ENCODE measurements around the gene ST6GALNAC2. TPM values are rescaled to one million over a fixed set of nuclear protein-coding genes. Genes with fewer than 3 reads are reported as not detected.
"Not testable (repeated sequence)": the region's sequence is repeated elsewhere in the genome, so short reads cannot be mapped to it uniquely, and the experiment has no call there.

Gene ST6GALNAC2
- total RNA-seq, 1 experiment from 2014 or later: 23.0 TPM

DNA sequence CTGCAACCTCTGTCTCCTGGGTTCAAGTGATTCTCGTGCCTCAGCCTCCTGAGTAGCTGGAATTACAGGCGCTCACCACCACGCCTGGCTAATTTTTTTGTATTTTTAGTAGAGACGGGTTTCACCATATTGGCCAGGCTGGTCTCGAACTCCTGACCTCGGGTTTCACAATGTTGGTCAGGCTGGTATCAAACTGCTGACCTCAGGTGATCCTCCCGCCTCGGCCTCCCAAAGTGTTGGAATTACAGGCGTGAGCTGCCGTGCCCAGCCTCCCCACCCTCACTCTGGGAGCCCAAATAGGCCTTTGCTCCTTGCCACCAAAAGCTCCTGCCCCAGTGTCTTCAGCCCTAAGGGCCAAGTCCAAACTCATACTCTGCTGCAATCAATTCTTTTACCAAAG lies 64.0 kb downstream of the ST6GALNAC2 start:
- CTCF ChIA-PET: interaction anchor here (1.1 kb wide), 1 partner anchor 137 kb away, joined by 3 read pairs; no protein-coding TSS in a partner anchor
- ATAC-seq; H3K4me3 ChIP-seq (ENCODE audit: low read depth in 2 of 2, low read length in 2 of 2); H3K27me3 ChIP-seq (ENCODE audit: control insufficient read depth, insufficient read depth, low read length); DNase-seq (ENCODE audit: low read depth, low spot score); H3K27ac ChIP-seq (ENCODE audit: low read length); H3K36me3 ChIP-seq (ENCODE audit: control insufficient read depth, insufficient read depth, low read length); POLR2A ChIA-PET; BruUV-seq (replicated peaks); in situ Hi-C loops (cut with HindIII; ENCODE audit: low pct_unique_long_range_greater_than_20kb, low sequenced_read_pairs); H3K9me3 ChIP-seq (ENCODE audit: control insufficient read depth, insufficient read depth, low read depth, low read length): not testable (repeated sequence)
- intact Hi-C loops (cut with micrococcal nuclease; ENCODE audit: unreplicated experiment): loop anchor here (5.0 kb wide), 1 partner anchor 101 kb away; no protein-coding TSS in a partner anchor
- H3K4me1 ChIP-seq (ENCODE audit: control insufficient read depth, insufficient read depth, low read length): peaks cover 12% of the 10 kb centered on the region

DNA sequence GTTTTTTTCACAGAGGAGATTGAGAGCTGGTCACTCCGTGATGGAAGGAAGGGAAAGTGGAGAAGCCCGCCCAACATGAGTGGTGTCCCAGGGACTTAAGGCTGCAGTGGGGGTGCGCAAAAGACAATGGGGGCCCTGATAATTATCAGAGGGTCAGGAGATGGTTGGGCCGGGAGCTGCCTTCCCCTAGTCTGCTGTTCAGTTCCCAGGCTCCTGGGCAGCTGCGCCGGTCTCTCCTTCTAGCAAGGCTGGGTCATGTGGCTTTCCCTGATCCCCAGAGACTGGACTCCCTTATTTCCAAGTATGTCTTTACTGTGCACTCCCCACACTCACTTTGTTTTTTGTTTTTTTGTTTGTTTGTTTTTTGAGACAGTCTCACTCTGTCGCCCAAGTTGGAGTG lies 64.4 kb downstream of the ST6GALNAC2 start:
- Histone ChIP-seq H3K27me3 (ENCODE audit: control insufficient read depth, insufficient read depth, low read length) (no peaks in the 10 kb centered on the region), H3K4me1 (ENCODE audit: control insufficient read depth, insufficient read depth, low read length) (peaks cover 12% of the 10 kb centered on the region), H3K36me3 (ENCODE audit: control insufficient read depth, insufficient read depth, low read length) (no peaks in the 10 kb centered on the region), H3K9me3 (ENCODE audit: control insufficient read depth, insufficient read depth, low read depth, low read length) (no peaks in the 10 kb centered on the region), H3K4me3 (ENCODE audit: low read depth in 2 of 2, low read length in 2 of 2) (no peak overlapping the region), H3K27ac (ENCODE audit: low read length) (no peak overlapping the region)
- CTCF ChIA-PET: interaction anchor here (1.1 kb wide), 1 partner anchor 136 kb away, joined by 3 read pairs; no protein-coding TSS in a partner anchor
- intact Hi-C loops (cut with micrococcal nuclease; ENCODE audit: unreplicated experiment): loop anchor here (5.0 kb wide), 1 partner anchor 101 kb away; no protein-coding TSS in a partner anchor
- TF ChIP-seq TCF7L2 (IDR thresholded peaks at IDR 0.05; ENCODE audit: low read depth, low read length) (no peak), POLR2AphosphoS5 (IDR thresholded peaks at IDR 0.05; ENCODE audit: low read depth, low read length) (no peak), SIN3A (IDR thresholded peaks at IDR 0.05; ENCODE audit: borderline replicate concordance, insufficient read depth, low read depth, low read length) (no peak)
- TF ChIP-seq, protein P1, sequence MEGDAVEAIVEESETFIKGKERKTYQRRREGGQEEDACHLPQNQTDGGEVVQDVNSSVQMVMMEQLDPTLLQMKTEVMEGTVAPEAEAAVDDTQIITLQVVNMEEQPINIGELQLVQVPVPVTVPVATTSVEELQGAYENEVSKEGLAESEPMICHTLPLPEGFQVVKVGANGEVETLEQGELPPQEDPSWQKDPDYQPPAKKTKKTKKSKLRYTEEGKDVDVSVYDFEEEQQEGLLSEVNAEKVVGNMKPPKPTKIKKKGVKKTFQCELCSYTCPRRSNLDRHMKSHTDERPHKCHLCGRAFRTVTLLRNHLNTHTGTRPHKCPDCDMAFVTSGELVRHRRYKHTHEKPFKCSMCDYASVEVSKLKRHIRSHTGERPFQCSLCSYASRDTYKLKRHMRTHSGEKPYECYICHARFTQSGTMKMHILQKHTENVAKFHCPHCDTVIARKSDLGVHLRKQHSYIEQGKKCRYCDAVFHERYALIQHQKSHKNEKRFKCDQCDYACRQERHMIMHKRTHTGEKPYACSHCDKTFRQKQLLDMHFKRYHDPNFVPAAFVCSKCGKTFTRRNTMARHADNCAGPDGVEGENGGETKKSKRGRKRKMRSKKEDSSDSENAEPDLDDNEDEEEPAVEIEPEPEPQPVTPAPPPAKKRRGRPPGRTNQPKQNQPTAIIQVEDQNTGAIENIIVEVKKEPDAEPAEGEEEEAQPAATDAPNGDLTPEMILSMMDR (IDR thresholded peaks at IDR 0.05): no peak
- TF ChIP-seq, protein P2, sequence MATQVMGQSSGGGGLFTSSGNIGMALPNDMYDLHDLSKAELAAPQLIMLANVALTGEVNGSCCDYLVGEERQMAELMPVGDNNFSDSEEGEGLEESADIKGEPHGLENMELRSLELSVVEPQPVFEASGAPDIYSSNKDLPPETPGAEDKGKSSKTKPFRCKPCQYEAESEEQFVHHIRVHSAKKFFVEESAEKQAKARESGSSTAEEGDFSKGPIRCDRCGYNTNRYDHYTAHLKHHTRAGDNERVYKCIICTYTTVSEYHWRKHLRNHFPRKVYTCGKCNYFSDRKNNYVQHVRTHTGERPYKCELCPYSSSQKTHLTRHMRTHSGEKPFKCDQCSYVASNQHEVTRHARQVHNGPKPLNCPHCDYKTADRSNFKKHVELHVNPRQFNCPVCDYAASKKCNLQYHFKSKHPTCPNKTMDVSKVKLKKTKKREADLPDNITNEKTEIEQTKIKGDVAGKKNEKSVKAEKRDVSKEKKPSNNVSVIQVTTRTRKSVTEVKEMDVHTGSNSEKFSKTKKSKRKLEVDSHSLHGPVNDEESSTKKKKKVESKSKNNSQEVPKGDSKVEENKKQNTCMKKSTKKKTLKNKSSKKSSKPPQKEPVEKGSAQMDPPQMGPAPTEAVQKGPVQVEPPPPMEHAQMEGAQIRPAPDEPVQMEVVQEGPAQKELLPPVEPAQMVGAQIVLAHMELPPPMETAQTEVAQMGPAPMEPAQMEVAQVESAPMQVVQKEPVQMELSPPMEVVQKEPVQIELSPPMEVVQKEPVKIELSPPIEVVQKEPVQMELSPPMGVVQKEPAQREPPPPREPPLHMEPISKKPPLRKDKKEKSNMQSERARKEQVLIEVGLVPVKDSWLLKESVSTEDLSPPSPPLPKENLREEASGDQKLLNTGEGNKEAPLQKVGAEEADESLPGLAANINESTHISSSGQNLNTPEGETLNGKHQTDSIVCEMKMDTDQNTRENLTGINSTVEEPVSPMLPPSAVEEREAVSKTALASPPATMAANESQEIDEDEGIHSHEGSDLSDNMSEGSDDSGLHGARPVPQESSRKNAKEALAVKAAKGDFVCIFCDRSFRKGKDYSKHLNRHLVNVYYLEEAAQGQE (IDR thresholded peaks at IDR 0.05; ENCODE audit: insufficient read depth in 1 of 2, low read depth in 2 of 2, low read length in 1 of 2): no peak
- POLR2A ChIA-PET: no interaction called here
- no TSS peak for BruUV-seq (replicated peaks)
- DNase-seq (ENCODE audit: low read depth, low spot score) (no peak), ATAC-seq (no peak)
- in situ Hi-C loops (cut with HindIII; ENCODE audit: low pct_unique_long_range_greater_than_20kb, low sequenced_read_pairs): no loop called here

DNA sequence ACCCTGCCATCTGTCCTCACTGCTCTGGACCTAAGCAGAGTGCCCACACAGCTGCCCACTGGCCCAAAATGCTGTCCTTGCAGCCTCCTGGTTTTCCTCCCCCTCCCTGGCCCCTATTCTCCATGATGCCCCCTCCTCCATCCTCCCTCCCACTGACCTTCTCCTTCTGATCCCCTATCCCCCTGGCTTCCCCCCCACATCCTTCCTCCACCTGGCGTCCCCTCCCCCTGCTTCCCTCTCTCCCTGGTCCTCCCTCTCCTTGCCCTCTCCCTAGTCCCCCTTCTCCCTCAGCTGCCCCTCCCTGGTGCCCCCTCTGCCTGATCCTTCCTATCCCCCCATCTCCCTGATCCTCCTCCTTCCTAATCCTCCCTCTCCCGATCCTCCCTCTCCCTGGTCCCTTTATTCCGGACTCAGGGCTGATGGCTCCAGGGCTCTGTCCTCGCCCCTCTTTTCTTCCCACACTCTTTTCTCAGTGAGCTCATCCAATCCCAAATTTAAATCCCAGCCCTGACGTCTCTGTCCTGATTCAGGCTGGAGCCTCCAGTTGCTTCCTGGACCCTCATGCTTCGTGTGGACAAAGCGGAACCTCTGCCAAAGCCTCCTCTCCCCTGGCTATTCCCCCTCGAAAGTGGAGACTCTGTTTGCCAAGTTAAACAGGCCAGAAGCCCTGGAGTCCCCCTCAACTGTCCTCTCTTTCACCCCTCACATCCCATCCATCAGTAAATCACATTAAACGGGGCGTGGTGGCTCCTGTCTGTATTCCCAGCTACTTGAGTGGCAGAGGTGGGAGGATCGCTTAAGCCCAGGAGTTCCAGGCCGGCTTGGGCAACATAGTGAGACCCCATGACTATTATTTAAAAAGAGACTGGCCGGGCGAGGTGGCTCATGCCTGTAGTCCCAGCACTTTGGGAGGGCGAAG lies 66.4 kb downstream of the ST6GALNAC2 start:
- Histone ChIP-seq H3K27me3 (ENCODE audit: control insufficient read depth, insufficient read depth, low read length) (no peaks in the 10 kb centered on the region), H3K4me3 (ENCODE audit: low read depth in 2 of 2, low read length in 2 of 2) (no peak overlapping the region), H3K4me1 (ENCODE audit: control insufficient read depth, insufficient read depth, low read length) (peaks cover 3% of the 10 kb centered on the region; the same call in 1 of the 2 replicates), H3K27ac (ENCODE audit: low read length) (no peak overlapping the region), H3K9me3 (ENCODE audit: control insufficient read depth, insufficient read depth, low read depth, low read length) (no peaks in the 10 kb centered on the region), H3K36me3 (ENCODE audit: control insufficient read depth, insufficient read depth, low read length) (no peaks in the 10 kb centered on the region)
- ATAC-seq (no peak), DNase-seq (ENCODE audit: low read depth, low spot score) (no peak)
- no TSS peak for BruUV-seq (replicated peaks)
- ChIA-PET POLR2A (no interaction called here), CTCF (interaction anchor here (0.7 kb wide), 1 partner anchor 251 kb away, joined by 6 read pairs; no protein-coding TSS in a partner anchor)
- TF ChIP-seq POLR2AphosphoS5 (IDR thresholded peaks at IDR 0.05; ENCODE audit: low read depth, low read length): no peak
- no peak for TF ChIP-seq TCF7L2 (IDR thresholded peaks at IDR 0.05; ENCODE audit: low read depth, low read length)
- TF ChIP-seq, protein P2 (IDR thresholded peaks at IDR 0.05; ENCODE audit: insufficient read depth in 1 of 2, low read depth in 2 of 2, low read length in 1 of 2): no peak
- TF ChIP-seq, protein P1 (IDR thresholded peaks at IDR 0.05): no peak
- no peak for TF ChIP-seq SIN3A (IDR thresholded peaks at IDR 0.05; ENCODE audit: borderline replicate concordance, insufficient read depth, low read depth, low read length)
- intact Hi-C loops (cut with micrococcal nuclease; ENCODE audit: unreplicated experiment): no loop called here
- in situ Hi-C loops (cut with HindIII; ENCODE audit: low pct_unique_long_range_greater_than_20kb, low sequenced_read_pairs): no loop called here

Measured in Panc1 (cell line).